Mesenteric fat pad (tissue), 1 donor: ENCODE results near the gene LIMS1. TPM values are rescaled to one million over a fixed set of nuclear protein-coding genes. Genes with fewer than 3 reads are reported as not detected.
"Not testable (repeated sequence)": the region's sequence is repeated elsewhere in the genome, so short reads cannot be mapped to it uniquely, and the experiment has no call there.

Experiments
- DNase-seq: peaks from one replicate; pipeline ENCODE4 v3.0.0-alpha.2; 2020; ENCODE audit warnings: low spot score
- total RNA-seq: library from RNA; stranded (reverse); fragmentation: NEBNext Ultra II Directional; extraction: Animal tissue kit (Norgen Biotek cat#: 25700); gene quantifications from one replicate; pipeline ENCODE4 v1.2.1, GENCODE V29; 2021
- donor health status: DM: yes; HTN: yes; CAD: no.

Gene LIMS1
- total RNA-seq, 1 donor from 2014 or later, result 113 TPM

GRCh38 chr2:108548208-108549003 is 14.1 kb downstream of the LIMS1 start:
- DNase-seq, result no peak

- DNase-seq, result no peak
Measured at GRCh38 chr2:108552566-108552965, 18.3 kb downstream of the LIMS1 start.

- DNase-seq, result no peak
Measured at GRCh38 chr2:108553209-108553919, 19.1 kb downstream of the LIMS1 start.

- DNase-seq, result no peak
Measured at GRCh38 chr2:108554528-108554927, 20.3 kb downstream of the LIMS1 start.

GRCh38 chr2:108555572-108555971 is 21.3 kb downstream of the LIMS1 start:
- no peak for DNase-seq

GRCh38 chr2:108556581-108556980 is 22.3 kb downstream of the LIMS1 start:
- not testable (repeated sequence) for DNase-seq

DNA sequence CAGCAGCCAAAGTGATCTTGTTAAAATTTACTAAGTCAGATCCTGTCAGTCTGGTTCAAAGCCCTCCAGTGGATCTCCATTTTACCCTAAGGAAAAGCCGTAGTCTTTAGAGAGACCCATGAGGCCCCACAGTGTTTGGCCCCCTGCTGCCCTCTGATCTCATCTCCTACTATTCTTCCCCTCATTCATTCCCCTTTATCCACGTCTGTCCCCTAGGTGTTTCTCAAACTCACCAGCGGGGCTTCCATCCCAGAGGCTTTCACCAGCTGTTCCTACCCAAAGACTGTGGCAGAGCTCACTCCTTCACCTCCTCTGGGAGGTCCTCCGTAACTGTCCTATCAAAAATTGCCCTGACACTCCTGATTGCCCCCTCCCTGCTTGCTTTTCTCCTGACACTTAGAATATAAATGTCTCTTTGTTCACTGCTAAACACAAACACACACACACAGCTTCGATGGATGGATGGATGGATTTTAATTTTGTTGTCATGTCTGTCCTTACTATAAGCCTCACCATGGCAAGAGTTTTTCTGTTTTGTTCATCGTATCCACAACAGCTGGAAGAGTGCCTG is 26.1 kb downstream of the LIMS1 start:
- DNase-seq, result no peak

- DNase-seq, result no peak
Measured at GRCh38 chr2:108560895-108561530, 26.7 kb downstream of the LIMS1 start.

DNA sequence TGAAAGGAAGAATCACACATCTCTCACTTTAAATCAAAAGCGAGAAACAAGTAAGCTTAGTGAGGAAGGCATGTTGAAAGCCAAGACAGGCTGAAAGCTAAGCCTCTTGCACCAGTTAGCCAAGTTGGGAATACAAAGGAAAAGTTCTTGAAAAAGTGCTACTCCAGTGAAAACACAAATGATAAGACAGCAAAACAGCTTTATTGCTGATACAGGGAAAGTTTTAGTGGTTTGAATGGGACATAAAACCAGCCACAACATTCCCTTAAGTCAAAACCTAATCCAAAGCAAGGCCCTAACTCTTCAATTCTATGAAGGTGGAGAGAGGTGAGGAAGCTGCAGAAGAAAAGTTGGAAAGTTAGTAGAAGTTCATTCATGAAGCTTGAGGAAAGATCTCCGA is 28.0 kb downstream of the LIMS1 start:
- no peak for DNase-seq

DNA sequence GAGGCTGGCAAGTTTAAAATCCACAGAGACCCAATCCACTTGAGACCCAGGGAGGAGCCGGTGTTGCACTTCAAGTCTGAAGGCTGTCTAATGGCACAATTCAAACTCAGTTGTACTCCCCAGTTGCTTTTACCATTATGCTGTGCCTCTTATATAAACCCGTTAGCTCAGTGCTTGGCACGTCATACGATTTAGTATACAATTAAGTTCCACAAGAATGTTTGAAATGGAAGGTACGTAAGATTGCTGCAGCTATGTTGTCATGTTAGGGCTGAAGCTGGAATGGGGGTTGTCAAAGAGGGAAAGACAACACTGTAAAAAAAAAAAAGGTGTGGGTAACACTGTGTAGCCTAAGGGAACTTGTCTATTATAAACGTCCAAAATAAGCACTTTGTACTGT is 30.2 kb downstream of the LIMS1 start:
- DNase-seq, result no peak

DNA sequence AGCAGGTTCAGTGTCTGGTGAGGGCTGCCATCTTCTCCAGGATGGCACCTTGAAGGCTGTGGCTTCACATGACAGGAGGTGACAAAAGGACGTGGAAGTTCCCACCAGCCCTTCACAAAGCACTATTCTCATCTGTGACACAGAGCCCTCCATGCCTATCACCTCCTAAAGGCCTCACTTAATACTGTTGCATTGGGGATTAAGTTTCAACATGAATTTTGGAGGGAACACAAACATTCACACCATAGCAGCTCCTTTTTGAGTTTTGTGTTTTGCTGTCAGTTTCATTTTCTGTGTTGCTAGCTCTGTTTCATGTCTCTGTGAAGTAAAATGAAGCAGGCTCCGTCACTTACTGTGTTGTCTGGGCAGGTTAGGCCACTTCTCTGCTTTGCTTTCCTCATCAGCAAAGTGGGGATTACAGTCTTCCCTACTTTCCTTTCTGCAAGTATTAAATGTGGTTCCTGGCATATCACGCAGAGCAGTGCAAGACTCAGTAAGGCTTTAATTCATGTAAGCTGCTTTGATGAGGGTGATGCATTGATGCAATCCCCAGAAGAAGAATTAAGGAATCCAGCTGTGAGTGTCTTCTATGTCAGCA is 31.6 kb downstream of the LIMS1 start:
- no peak for DNase-seq

- no peak for DNase-seq
Measured at GRCh38 chr2:108570416-108570815, 36.1 kb downstream of the LIMS1 start.

GRCh38 chr2:108571286-108571685 is 37.0 kb downstream of the LIMS1 start:
- DNase-seq, result no peak

GRCh38 chr2:108573061-108573460 is 38.8 kb downstream of the LIMS1 start:
- DNase-seq, result no peak

GRCh38 chr2:108574332-108574731 is 40.1 kb downstream of the LIMS1 start:
- DNase-seq, result no peak

- DNase-seq, result no peak
Measured at GRCh38 chr2:108575132-108575966, 41.1 kb downstream of the LIMS1 start.

DNA sequence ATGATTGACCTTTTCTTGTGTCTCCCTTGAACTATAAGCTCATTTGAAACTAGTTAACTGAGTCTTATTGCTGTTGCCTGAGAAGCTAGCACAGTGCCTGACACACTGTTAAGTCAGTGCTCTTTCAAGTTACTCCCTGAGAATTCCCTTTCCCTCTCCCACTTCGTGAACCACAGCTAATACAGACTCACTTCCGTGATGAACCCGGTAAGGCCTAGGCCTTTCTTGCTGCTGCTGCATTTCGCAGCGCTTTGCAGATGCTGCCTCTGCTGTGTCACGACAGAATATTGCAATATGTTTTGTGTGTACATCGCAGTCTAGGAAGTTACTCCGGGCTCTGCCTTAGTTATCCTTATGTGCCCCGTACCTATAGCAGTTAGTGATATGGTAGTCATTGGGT is 42.8 kb downstream of the LIMS1 start:
- DNase-seq, result no peak

DNA sequence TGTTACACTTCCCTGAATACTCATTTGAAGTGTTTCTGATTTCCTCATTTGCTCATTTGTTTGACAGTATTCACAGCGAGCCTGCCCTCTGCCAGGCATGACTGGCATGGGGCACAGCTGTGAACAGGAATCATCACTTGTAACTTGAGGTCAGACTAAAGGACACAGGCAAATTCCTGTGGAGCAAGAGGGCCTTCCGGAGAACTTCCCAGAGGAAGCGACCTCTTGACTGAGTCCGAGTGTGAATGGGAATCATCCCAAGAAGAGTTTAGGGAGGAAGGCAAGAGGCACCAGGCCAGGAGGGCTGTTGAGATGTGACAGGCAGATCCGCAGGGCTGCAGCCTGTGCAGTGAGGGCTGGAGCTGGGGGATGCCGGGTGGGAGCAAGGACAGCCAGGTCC is 45.4 kb downstream of the LIMS1 start:
- no peak for DNase-seq

- DNase-seq, result no peak
Measured at GRCh38 chr2:108580050-108580449, 45.8 kb downstream of the LIMS1 start.

- DNase-seq, result no peak
Measured at GRCh38 chr2:108583903-108584520, 49.7 kb downstream of the LIMS1 start.
